TTC549 (cell line): Measurements from ENCODE around the gene LSM10.

Experiments used
- FAIRE-seq: peaks from 2 replicates; lab custom pipeline; 2012; peaks lifted over from hg19 to GRCh38; lab: Jason Lieb, UNC

Gene LSM10

DNA sequence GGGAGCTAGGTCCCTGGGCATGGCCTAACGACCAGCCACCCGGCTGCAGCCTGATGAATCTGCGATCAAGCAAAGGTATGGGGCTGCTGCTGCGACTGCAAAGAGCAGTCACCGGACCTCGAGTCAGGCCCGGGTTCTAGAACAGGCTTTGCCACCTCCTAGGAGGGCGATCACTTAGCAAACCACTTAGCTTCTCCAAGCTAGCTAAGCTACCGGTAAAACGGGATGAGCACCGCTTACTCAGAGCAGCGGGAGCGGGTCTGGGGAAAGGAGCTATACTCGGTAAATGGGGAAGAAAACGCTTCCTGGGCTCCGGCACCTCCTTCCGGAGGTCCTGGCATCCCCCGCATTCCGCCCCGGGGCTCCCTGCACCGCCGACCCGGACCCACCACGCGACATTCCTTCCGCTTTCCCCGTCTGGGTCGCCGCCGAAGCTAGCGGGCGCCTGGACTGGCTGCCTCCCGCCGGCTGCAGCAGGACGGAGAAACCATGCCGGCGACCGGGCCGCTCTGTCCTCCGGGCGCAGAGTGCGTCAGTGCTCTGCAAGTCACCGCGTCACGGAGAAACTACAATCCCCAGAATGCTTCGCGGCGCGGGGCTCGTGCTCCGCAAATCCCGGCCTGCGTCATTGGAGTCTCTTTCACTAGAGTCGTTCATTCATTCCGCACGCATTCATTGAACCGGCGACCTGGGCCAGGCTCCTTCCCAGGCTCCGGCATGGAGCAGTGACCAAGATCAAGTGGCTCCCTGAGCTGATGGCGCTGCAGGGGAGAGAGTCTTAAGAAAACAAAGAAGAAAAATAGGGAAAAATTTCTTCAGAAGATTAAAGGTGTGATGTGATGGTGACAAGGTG, at the start of gene LSM10:
Gene LSM10, minus strand, starts transcription at position 531 of the 853 bp plus-strand sequence. CDS start 3,779 bp downstream, outside the sequence.
- FAIRE-seq = peak; percentile 41

DNA sequence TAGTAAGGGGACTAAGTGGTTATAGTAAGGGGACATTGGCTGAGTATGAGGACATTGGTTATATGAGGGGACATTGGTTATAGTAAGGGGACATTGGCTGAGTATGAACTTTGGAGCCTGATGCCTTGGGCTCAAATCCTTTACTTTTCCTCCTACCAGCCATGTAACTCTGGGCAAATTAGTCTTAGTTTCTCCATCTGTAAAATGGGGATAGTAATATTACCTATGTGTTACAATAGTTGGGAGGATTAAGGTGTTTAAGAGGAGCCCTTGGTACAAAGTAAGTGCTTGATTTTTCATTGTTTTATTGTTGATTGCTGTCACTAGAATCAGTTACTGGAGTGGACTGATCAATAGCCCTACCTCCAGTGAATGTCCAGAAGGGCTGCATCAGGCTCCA, 49.7 kb upstream of the LSM10 start:
- FAIRE-seq = no peak

- no peak for FAIRE-seq
Observed at GRCh38 chr1:36446746-36447145, 49.0 kb upstream of the LSM10 start.

DNA sequence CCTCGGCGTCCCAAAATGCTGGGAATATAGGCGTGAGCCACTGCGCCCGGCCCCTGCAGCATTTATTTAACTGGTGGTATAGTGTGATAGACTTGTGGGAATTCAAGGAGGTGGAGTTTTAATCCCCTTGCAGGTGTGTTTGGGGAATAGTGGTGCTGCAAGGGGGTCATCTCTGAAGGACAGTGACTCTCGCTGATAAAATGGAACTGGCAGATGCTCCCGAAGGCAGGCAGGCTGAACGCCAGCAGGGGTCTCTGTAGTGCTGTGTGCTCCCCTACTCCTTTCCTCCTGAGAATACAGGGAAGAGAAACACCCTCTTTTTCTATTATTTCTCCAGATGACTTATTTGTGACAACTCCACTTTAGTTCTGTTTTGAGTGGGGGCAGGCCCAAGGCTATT, 48.6 kb upstream of the LSM10 start:
- no peak for FAIRE-seq

- no peak for FAIRE-seq
Observed at GRCh38 chr1:36443297-36443696, 45.6 kb upstream of the LSM10 start.

GRCh38 chr1:36442337-36442736, 44.6 kb upstream of the LSM10 start:
- FAIRE-seq = no peak

- no peak for FAIRE-seq
Observed at GRCh38 chr1:36440646-36441045, 42.9 kb upstream of the LSM10 start.

DNA sequence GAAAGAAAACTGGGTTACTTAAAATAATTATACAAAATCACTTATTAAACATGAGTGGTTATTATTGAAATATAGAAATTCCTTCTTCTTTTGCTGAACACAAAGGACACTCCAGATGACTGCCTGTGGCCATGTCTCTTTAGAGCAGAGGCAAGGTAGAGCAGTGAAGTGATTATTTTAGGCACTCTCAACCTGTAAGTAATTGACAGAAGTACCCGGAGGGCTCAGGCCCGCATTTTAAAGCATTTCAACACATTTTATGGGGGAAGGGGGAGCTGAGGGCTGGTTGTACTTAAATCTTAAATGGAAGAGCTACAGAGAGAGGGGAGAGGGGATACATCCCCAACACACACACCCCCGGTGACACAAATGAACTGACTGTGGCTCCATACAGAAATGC, 42.3 kb upstream of the LSM10 start:
- no peak for FAIRE-seq

DNA sequence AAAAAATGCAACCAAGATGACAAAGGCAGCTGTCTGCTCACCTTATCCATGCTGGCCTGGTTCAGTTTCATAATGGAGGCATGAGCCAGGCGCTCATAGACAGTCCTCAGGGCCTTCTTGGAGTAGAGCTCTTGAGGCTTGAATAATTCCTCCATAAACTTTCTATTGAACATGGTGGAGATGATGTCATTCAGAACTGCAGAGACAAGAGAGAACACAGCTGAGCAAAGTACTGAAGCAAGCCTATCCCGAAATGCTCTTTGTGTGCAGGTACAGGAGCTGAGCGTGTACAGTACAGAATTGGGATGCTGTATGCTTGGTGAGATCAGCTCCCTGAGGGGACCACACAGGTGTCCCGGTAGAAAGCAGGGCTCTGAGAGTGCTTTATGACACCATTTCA, 41.0 kb upstream of the LSM10 start:
- no peak for FAIRE-seq

DNA sequence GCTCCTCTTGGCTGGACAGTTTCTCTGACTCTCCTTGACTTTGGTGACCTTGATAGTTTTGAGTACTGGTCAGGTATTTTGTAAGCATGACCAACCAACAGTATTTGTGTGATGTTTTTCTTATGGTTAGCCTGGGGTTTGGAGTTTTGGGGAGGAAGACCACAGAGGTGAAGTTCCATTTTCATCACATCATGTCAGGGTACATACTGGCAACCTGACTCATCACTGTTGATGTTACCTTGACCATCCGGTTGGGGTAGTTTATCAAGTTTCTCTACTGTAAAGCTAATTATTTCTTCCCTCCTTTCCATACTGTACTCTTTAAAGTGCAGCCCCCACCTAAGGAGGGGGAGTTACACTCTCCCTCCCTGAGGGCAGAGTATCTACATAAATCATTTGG, 39.1 kb upstream of the LSM10 start:
- FAIRE-seq = no peak

- no peak for FAIRE-seq
Observed at GRCh38 chr1:36433102-36433501, 35.4 kb upstream of the LSM10 start.

DNA sequence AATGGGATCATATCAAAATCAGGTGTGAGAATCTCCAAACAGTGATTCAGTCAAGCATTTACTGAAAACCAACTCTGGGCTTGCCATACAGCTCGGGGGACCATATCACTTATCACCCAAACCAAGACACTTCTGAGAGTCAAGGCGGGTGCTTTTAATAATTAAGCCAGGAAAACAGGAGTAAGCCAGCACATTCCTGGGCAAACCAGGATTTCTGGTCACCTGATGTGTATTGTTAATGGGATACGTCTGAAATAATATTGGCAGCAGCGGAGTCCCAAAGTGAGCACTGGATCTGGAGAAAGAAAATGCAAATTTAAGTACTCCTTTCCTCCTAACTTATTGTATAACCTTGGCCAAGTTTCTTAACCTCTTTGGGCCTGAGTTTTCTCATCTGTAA, 34.9 kb upstream of the LSM10 start:
- FAIRE-seq = no peak

GRCh38 chr1:36425791-36426190, 28.1 kb upstream of the LSM10 start:
- FAIRE-seq = no peak

DNA sequence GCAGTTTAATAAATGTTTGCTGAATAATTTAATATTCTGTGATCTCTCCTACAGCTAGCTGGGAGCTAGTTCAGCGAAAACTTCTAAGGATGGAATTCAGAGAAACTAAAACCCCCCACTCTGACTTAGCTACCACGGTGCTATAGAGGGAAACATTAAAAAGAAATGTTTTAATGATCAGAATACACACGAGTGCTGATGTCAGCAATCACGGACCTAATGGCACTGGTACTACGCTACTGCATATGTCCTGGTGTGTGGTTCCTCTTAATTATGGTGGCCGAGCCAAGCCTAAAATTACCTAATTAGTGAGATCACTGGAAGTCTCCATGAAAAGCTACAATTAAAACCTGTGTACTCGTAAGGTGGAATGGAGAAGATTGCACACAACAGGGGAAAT, 23.9 kb upstream of the LSM10 start:
- FAIRE-seq = no peak

DNA sequence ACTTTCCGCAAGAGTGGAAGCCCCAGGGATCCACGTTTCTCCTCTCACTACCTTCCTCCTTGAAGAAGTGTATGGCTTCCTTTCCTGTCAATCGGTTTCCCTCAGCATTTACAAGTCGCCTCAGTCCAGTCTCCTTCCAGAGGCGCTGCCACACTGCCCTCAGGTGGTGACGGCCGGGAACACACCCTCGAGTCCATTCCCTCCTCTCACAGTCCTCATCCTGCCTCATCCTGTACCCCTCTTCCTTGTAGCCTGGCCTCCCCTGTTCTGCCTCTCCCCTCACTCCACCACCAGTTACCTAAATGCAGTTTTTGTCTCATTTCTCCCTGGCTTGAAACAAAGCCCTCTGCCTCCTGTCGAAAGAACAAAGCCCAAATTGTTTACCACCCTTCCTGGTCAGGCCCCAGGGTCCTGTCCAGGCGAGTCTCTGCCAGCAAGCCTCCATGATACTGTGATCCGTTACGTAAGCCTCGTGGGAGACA, 23.2 kb upstream of the LSM10 start:
- FAIRE-seq = peak; percentile 86

- no peak for FAIRE-seq
Observed at GRCh38 chr1:36420409-36420808, 22.7 kb upstream of the LSM10 start.

- FAIRE-seq = no peak
Observed at GRCh38 chr1:36419569-36419968, 21.9 kb upstream of the LSM10 start.

GRCh38 chr1:36419140-36419539, 21.4 kb upstream of the LSM10 start:
- FAIRE-seq = no peak

DNA sequence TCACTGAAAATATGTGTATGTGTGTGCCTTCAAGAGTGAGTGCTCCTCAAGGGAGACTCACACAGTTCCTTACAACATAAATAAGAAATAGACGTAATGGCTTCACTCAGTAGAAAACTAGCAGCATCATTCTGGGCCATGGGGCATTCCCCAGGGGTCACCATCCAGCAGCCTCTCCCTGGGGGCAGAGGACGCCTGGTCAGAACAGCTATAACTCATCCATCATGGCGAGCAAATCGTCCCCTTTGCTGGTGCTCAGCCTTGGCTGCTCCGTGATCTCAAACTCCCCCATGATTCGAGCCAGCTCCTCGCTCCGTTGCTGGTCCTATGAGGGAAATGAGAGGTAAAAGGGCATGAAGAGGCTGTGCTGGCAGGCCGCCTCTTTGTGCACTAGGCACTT, 20.2 kb upstream of the LSM10 start:
- no peak for FAIRE-seq

DNA sequence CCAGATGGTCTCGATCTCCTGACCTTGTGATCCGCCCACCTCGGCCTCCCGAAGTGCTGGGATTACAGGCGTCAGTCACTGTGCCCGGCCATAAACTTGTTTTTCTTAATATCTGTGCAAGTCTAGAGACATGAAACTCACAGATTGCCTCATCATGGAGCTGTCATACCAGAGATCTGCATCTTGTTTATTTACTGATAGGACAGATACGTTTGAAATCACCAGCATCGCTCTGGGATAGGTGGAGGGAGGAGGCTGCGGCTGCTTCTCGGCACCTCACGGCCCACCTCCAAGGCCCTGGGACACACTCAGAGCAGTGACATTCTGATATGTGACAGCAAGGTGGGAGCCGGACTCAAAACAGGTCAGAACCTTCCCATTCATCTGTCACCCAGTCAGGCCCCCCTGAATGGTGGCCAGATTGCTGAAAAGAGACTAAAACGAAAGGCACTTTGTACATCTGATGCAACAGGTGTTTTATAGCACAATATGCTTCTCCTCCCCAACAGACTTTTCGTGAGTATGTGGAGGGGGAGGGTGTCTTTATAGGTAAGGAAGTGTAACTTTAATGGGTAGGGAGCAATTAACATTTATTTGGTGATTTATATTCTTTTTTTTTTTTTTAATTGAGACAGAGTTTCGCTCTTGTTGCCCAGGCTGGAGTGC, 18.1 kb upstream of the LSM10 start:
- no peak for FAIRE-seq

- no peak for FAIRE-seq
Observed at GRCh38 chr1:36414384-36414783, 16.7 kb upstream of the LSM10 start.

- no peak for FAIRE-seq
Observed at GRCh38 chr1:36411674-36412648, 14.3 kb upstream of the LSM10 start.
